Gastrocnemius medialis (tissue), 4 donors: ENCODE data around the gene RPL29. TPM values are rescaled to one million over a fixed set of nuclear protein-coding genes. Genes with fewer than 3 reads are reported as not detected.

ENCODE experiments used
- ATAC-seq, 2 donors: fragments of 150-250 bp; one replicate each; pipeline ENCODE4 v1.9.1; 2016
- DNase-seq, 2 donors: peaks; one replicate each; pipeline ENCODE4 v3.0.0-alpha.2; 2019
- H3K27ac ChIP-seq, 4 donors: fragments of 200-600 bp; sonication (generic); 1 replicate in 1 of 4; 2 replicates in 3 of 4; pipeline ENCODE4 v1.5.1; 2016 to 2018; ENCODE audit warnings: mild to moderate bottlenecking in 2 of 4, moderate library complexity in 1 of 4
- H3K27me3 ChIP-seq, 3 donors: fragments of 200-600 bp; sonication (generic) in 2 of 3; 1 replicate in 1 of 3; 2 replicates in 2 of 3; pipeline versions ENCODE4 v1.5.1 to v1.6.0; 2016 to 2019; ENCODE audit warnings: mild to moderate bottlenecking in 1 of 3, moderate library complexity in 1 of 3
- H3K36me3 ChIP-seq, 2 donors: fragments of 200-600 bp; sonication (generic) in 1 of 2; one replicate each; pipeline ENCODE4 v1.5.1; 2017 to 2018
- H3K4me1 ChIP-seq, 2 donors: fragments of 200-600 bp; sonication (generic) in 1 of 2; one replicate each; pipeline ENCODE4 v1.5.1; 2016 to 2017; ENCODE audit warnings: mild to moderate bottlenecking in 2 of 2
- H3K4me3 ChIP-seq, 4 donors: fragments of 200-600 bp; sonication (generic) in 3 of 4; 1 replicate in 1 of 4; 2 replicates in 3 of 4; pipeline ENCODE4 v1.5.1; 2016 to 2019; ENCODE audit warnings: mild to moderate bottlenecking in 2 of 4
- H3K9me3 ChIP-seq, 3 donors: fragments of 200-600 bp; sonication (generic) in 2 of 3; 1 replicate in 1 of 3; 2 replicates in 2 of 3; pipeline ENCODE4 v1.5.1; 2016 to 2019
- POLR2A ChIP-seq, 2 donors: fragments of 450-650 bp; IDR thresholded peaks; one replicate each; pipeline ENCODE4 v1.6.1; 2017; ENCODE audit warnings: antibody characterized with exemption in 2 of 2, mild to moderate bottlenecking in 2 of 2, moderate library complexity in 2 of 2
- in situ Hi-C, 4 donors: fragments of 200-750 bp; cut with MboI; loops; one replicate each; pipeline versions ENCODE4 v1.15.0 to v1.8.0; 2017; ENCODE audit warnings: low sequenced_read_pairs in 4 of 4
- intact Hi-C: fragments of 100-400 bp; cut with DNase I; formaldehyde crosslinking; loops from one replicate; pipeline ENCODE4 v1.15.1; 2023; ENCODE audit warnings: low total_unique reads
- total RNA-seq, 4 donors: library from RNA; depleted of rRNA; stranded (reverse); fragments of >200 nt; gene quantifications; one replicate each; pipeline versions ENCODE4 v1.1.0 to v1.2.3, GENCODE V29; 2016
- TF ChIP-seq, protein P1 (sequence below), 5 experiments: fragments of 450-650 bp in 3 of 5; fragments of 200-600 bp in 2 of 5; sonication (generic) in 2 of 5; IDR thresholded peaks in 4 of 5; conservative IDR thresholded peaks in 1 of 5; 1 replicate in 4 of 5; 2 replicates in 1 of 5; pipeline ENCODE4 v1.5.1; 2016 to 2019; ENCODE audit warnings: antibody characterized with exemption in 5 of 5, mild to moderate bottlenecking in 3 of 5, moderate library complexity in 3 of 5

RPL29 gene
- total RNA-seq, 4 donors from 2014 or later, result 1,885 to 2,483 (median 2,154) TPM

DNA sequence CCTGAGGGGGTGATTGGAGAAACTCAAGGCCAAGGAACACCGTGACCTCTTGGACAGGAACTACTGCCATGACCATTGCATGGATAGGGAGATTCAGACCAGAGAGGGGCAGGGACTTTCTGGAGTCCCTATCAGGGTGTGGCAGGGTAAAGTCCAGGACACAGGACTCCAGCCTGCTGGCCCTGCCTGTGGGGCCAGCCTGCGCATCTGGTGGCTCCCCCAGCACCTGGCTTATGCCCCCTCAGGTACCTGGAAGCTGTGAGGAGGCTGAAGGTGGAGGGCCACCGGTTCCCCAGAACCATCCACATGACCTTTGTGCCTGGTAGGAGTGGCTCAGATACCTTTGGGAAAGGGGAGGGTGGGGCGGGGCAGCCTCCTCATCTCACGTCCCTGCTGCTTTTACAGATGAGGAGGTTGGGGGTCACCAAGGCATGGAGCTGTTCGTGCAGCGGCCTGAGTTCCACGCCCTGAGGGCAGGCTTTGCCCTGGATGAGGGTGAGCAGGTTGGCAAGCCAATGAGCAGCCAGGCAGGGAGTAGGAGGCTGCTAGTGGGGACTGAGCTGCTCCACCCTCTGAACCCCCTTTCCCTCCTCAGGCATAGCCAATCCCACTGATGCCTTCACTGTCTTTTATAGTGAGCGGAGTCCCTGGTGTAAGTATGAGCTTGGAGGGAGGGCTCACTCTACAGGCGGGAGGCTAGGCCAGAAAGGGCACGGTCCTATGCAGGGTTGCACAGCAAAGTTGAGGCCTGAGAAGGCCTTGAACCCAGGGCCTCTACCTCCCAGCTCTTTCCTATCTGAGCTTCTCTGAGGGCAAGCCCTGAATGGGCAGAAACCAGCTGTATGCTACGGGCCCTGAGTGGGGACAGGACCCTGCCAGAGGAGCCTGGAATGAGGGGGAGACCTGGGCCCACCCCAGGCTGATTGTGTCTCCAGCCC, 9.4 kb downstream of the RPL29 start:
- H3K9me3 ChIP-seq, result no peaks in the 10 kb centered on the region
- peaks cover 0 to 2% of the 10 kb centered on the region in 2 donors for H3K36me3 ChIP-seq
- H3K4me3 ChIP-seq, result no peak overlapping the region
- no peak for DNase-seq
- H3K27me3 ChIP-seq, result no peaks in the 10 kb centered on the region
- intact Hi-C loops (no loop called here), in situ Hi-C loops (no loop called here)
- H3K27ac ChIP-seq, result no peak overlapping the region
- no peak for ATAC-seq
- TF ChIP-seq POLR2A (IDR thresholded peaks at IDR 0.05), result no peak
- TF ChIP-seq, protein P1, sequence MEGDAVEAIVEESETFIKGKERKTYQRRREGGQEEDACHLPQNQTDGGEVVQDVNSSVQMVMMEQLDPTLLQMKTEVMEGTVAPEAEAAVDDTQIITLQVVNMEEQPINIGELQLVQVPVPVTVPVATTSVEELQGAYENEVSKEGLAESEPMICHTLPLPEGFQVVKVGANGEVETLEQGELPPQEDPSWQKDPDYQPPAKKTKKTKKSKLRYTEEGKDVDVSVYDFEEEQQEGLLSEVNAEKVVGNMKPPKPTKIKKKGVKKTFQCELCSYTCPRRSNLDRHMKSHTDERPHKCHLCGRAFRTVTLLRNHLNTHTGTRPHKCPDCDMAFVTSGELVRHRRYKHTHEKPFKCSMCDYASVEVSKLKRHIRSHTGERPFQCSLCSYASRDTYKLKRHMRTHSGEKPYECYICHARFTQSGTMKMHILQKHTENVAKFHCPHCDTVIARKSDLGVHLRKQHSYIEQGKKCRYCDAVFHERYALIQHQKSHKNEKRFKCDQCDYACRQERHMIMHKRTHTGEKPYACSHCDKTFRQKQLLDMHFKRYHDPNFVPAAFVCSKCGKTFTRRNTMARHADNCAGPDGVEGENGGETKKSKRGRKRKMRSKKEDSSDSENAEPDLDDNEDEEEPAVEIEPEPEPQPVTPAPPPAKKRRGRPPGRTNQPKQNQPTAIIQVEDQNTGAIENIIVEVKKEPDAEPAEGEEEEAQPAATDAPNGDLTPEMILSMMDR (IDR thresholded peaks at IDR 0.05 in 4 of 5, conservative IDR thresholded peaks at IDR 0.05 in 1 of 5), result no peak
- peaks cover 16 to 17% of the 10 kb centered on the region in 2 donors for H3K4me1 ChIP-seq

DNA sequence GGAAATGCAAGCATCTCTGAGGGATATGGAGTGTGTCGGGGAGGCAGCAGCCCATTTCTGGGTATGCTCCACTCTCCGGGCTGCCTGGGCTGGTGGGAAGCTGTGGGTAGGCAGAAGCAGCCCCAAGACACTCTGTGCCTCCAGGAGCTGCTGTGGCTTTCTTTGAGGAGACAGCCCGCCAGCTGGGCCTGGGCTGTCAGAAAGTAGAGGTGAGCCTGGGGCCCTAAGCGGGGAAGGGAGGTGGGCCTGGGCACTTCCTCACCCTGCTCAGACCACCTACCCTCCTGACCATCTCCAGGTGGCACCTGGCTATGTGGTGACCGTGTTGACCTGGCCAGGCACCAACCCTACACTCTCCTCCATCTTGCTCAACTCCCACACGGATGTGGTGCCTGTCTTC, 10.6 kb downstream of the RPL29 start:
- TF ChIP-seq POLR2A (IDR thresholded peaks at IDR 0.05), result no peak
- TF ChIP-seq, protein P1 (IDR thresholded peaks at IDR 0.05 in 4 of 5, conservative IDR thresholded peaks at IDR 0.05 in 1 of 5), result no peak
- intact Hi-C loops (no loop called here), in situ Hi-C loops (no loop called here)
- Histone ChIP-seq H3K4me1 (peaks cover 16 to 17% of the 10 kb centered on the region in 2 donors), H3K27ac (peak overlapping the region in 1 of 4 donors; percentile 86), H3K9me3 (no peaks in the 10 kb centered on the region), H3K4me3 (no peak overlapping the region), H3K36me3 (no peaks in the 10 kb centered on the region), H3K27me3 (no peaks in the 10 kb centered on the region)
- ATAC-seq, result no peak
- DNase-seq, result no peak

DNA sequence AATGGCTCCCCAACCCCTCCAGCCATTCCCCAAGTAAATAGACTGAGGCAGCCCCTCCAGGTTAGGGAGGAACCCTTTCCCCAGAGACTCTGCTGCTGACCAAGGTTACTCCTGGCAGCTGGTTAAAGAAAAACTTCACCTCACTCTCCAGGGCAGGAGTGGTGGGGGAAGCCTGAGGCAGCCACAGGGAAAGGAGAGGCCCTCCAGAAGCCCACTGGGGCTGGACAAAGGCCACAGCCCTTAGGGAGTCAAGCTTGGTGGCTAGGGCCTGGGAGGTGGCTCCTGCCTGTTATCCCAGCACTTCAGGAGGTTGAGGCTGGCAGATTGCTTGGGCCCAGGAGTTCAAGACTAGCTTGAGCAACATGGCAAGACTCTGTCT, 11.4 kb downstream of the RPL29 start:
- in situ Hi-C loops (no loop called here), intact Hi-C loops (no loop called here)
- no peaks in the 10 kb centered on the region for H3K36me3 ChIP-seq
- no peak for TF ChIP-seq POLR2A (IDR thresholded peaks at IDR 0.05)
- TF ChIP-seq, protein P1 (IDR thresholded peaks at IDR 0.05 in 4 of 5, conservative IDR thresholded peaks at IDR 0.05 in 1 of 5), result no peak
- H3K27ac ChIP-seq, result peak overlapping the region; percentile 86 to 98 (median 94)
- no peaks in the 10 kb centered on the region for H3K27me3 ChIP-seq
- no peak overlapping the region for H3K4me3 ChIP-seq
- H3K4me1 ChIP-seq, result peaks cover 16 to 17% of the 10 kb centered on the region in 2 donors
- no peaks in the 10 kb centered on the region for H3K9me3 ChIP-seq
- ATAC-seq (no peak), DNase-seq (no peak)

- Histone ChIP-seq H3K27me3 (no peaks in the 10 kb centered on the region), H3K36me3 (no peaks in the 10 kb centered on the region), H3K27ac (peak overlapping the region; percentile 86 to 98 (median 94)), H3K4me1 (peaks cover 16 to 17% of the 10 kb centered on the region in 2 donors), H3K4me3 (peak overlapping the region; percentile 61 to 75 (median 64)), H3K9me3 (no peaks in the 10 kb centered on the region)
- DNase-seq (no peak), ATAC-seq (no peak)
- TF ChIP-seq, protein P1 (IDR thresholded peaks at IDR 0.05 in 4 of 5, conservative IDR thresholded peaks at IDR 0.05 in 1 of 5), result no peak
- TF ChIP-seq POLR2A (IDR thresholded peaks at IDR 0.05), result peak in 1 of 2 donors; percentile 39
- in situ Hi-C loops, result no loop called here
- intact Hi-C loops, result no loop called here
These were observed 12.0 kb downstream of the RPL29 start for GRCh38 chr3:51983578-51984268.
